IMR-90 (cell line): ENCODE measurements around the gene DGKB. TPM values are rescaled to one million over a fixed set of nuclear protein-coding genes. Genes with fewer than 3 reads are reported as not detected.

ENCODE experiments used
- ATAC-seq: fragments of 200-7000 bp; cut with Tn5 transposase; 2 replicates; pipeline ENCODE4 v1.9.1; 2020; ENCODE audit warnings: low read depth, mild to moderate bottlenecking, moderate library complexity
- BruUV-seq: library from RNA; stranded (reverse); fragments of 400-500 nt; replicated peaks from 2 replicates; lab custom pipeline; 2021; lab: Mats Ljungman, UMichigan
- CTCF ChIA-PET: fragments of 300-600 bp; formaldehyde crosslinking; extraction: SDS; loops from one replicate; lab custom pipeline; 2021; ENCODE audit warnings: antibody characterized with exemption; lab: Yijun Ruan, JAX
- POLR2A ChIA-PET: fragments of 300-600 bp; sonication (Branson Sonifier 250); formaldehyde crosslinking; loops from one replicate; lab custom pipeline; 2022; ENCODE audit warnings: antibody characterized with exemption; ENCODE audit not compliant: unreplicated experiment; lab: Charles Lee
- DNase-seq: peaks from one replicate; pipeline ENCODE4 v3.0.0; 2013
- H2AFZ ChIP-seq: replicated peaks from 2 replicates; pipeline ENCODE3; 2013; ENCODE audit warnings: low read length, mild to moderate bottlenecking; ENCODE audit not compliant: poor library complexity
- H2AK5ac ChIP-seq: 2 replicates; pipeline ENCODE4 v1.6.1; 2013; ENCODE audit warnings: low read depth, low read length, inconsistent platforms
- H2AK9ac ChIP-seq: replicated peaks from 2 replicates; pipeline ENCODE3; 2013; ENCODE audit warnings: mild to moderate bottlenecking, low read depth, low read length, moderate library complexity; ENCODE audit not compliant: poor library complexity
- H2BK120ac ChIP-seq: 2 replicates; pipeline ENCODE4 v1.6.1; 2013; ENCODE audit warnings: low read depth, low read length, inconsistent platforms
- H2BK15ac ChIP-seq: 3 replicates; pipeline ENCODE4 v1.6.1; 2013; ENCODE audit warnings: low read depth, low read length, inconsistent platforms
- H2BK20ac ChIP-seq: 2 replicates; pipeline ENCODE4 v1.6.1; 2013; ENCODE audit warnings: low read depth, mild to moderate bottlenecking, inconsistent platforms, low read length, moderate library complexity
- H2BK5ac ChIP-seq: 2 replicates; pipeline ENCODE4 v1.6.1; 2013; ENCODE audit warnings: mild to moderate bottlenecking, low read depth, low read length, inconsistent platforms; ENCODE audit not compliant: poor library complexity, severe bottlenecking
- H3K14ac ChIP-seq: replicated peaks from 2 replicates; pipeline ENCODE4 v1.6.1; 2013; ENCODE audit warnings: low read depth, low read length, inconsistent platforms
- H3K18ac ChIP-seq: 2 replicates; pipeline ENCODE4 v1.6.1; 2013; ENCODE audit warnings: low read depth, low read length, control low read depth
- H3K23ac ChIP-seq: 2 replicates; pipeline ENCODE4 v1.6.1; 2013; ENCODE audit warnings: low read depth, low read length, inconsistent platforms
- H3K27ac ChIP-seq: 2 replicates; pipeline ENCODE4 v1.5.1; 2013; ENCODE audit warnings: mild to moderate bottlenecking, control low read depth, low read length; ENCODE audit not compliant: insufficient read depth
- H3K27me3 ChIP-seq: 2 replicates; pipeline ENCODE4 v1.6.1; 2013; ENCODE audit warnings: low read length; ENCODE audit not compliant: control insufficient read depth, insufficient read depth
- H3K36me3 ChIP-seq: 2 replicates; pipeline ENCODE4 v1.6.1; 2013; ENCODE audit warnings: low read length, mixed read lengths; ENCODE audit not compliant: control insufficient read depth, insufficient read depth
- H3K4ac ChIP-seq: 2 replicates; pipeline ENCODE4 v1.6.1; 2013; ENCODE audit warnings: low read depth, low read length, inconsistent platforms
- H3K4me1 ChIP-seq: 2 replicates; pipeline ENCODE4 v1.6.1; 2013; ENCODE audit warnings: low read length, mixed read lengths; ENCODE audit not compliant: control insufficient read depth, insufficient read depth
- H3K4me2 ChIP-seq: 2 replicates; pipeline ENCODE4 v1.6.1; 2013; ENCODE audit warnings: low read depth, mild to moderate bottlenecking, control low read depth, low read length, moderate library complexity
- H3K4me3 ChIP-seq: 2 replicates; pipeline ENCODE4 v1.5.1; 2013; ENCODE audit warnings: low read depth, mild to moderate bottlenecking, control low read depth, low read length, moderate library complexity; ENCODE audit not compliant: insufficient read depth
- H3K56ac ChIP-seq: 2 replicates; pipeline ENCODE4 v1.6.1; 2013; ENCODE audit warnings: low read length, inconsistent platforms; ENCODE audit not compliant: insufficient read depth; ENCODE audit errors: extremely low read depth
- H3K79me1 ChIP-seq, 2 experiments: 2 replicates each; pipeline ENCODE4 v1.6.1; 2013; ENCODE audit warnings: low read length in 2 of 2, inconsistent platforms in 1 of 2, low read depth in 1 of 2
- H3K9ac ChIP-seq: 2 replicates; pipeline ENCODE4 v1.6.1; 2013; ENCODE audit warnings: low read depth, low read length, control low read depth
- H3K9me1 ChIP-seq: 2 replicates; pipeline ENCODE4 v1.6.1; 2013; ENCODE audit warnings: low read length, inconsistent platforms; ENCODE audit not compliant: insufficient read depth
- H3K9me3 ChIP-seq: 2 replicates; pipeline ENCODE4 v1.6.1; 2013; ENCODE audit warnings: low read length; ENCODE audit not compliant: control insufficient read depth, insufficient read depth
- H4K20me1 ChIP-seq: 2 replicates; pipeline ENCODE4 v1.6.1; 2013; ENCODE audit warnings: low read length, inconsistent platforms; ENCODE audit not compliant: insufficient read depth
- H4K5ac ChIP-seq: 2 replicates; pipeline ENCODE4 v1.6.1; 2013; ENCODE audit warnings: mild to moderate bottlenecking, low read depth, low read length, control low read depth
- H4K8ac ChIP-seq, 2 experiments: 2 replicates each; pipeline ENCODE4 v1.6.1; 2013; ENCODE audit warnings: low read depth in 2 of 2, low read length in 2 of 2, control low read depth in 1 of 2, inconsistent platforms in 1 of 2
- H4K91ac ChIP-seq: 2 replicates; pipeline ENCODE4 v1.6.1; 2013; ENCODE audit warnings: low read depth, low read length, inconsistent platforms; ENCODE audit not compliant: insufficient read depth
- FOS ChIP-seq: fragments of 150-350 bp; IDR thresholded peaks from 2 replicates; pipeline ENCODE4 v1.6.1; 2016; ENCODE audit warnings: low read depth, low read length
- MAFK ChIP-seq: IDR thresholded peaks from 2 replicates; pipeline ENCODE4 v1.6.1; 2012; ENCODE audit warnings: low read depth, low read length, improper control_type of control experiment
- NFE2L2 ChIP-seq: fragments of 150-350 bp; IDR thresholded peaks from 2 replicates; pipeline ENCODE4 v1.6.1; 2016; ENCODE audit warnings: low read depth, mild to moderate bottlenecking, low read length
- RAD21 ChIP-seq: IDR thresholded peaks from 2 replicates; pipeline ENCODE4 v1.6.1; 2012; ENCODE audit warnings: low read length, improper control_type of control experiment
- RCOR1 ChIP-seq: IDR thresholded peaks from 2 replicates; pipeline ENCODE4 v1.6.1; 2012; ENCODE audit warnings: mild to moderate bottlenecking, low read length, improper control_type of control experiment; ENCODE audit not compliant: insufficient replicate concordance
- RFX5 ChIP-seq: IDR thresholded peaks from 2 replicates; pipeline ENCODE4 v1.8.0; 2012; ENCODE audit warnings: low read depth, mild to moderate bottlenecking, low read length, moderate library complexity
- SMC3 ChIP-seq: fragments of 150-350 bp; IDR thresholded peaks from 2 replicates; pipeline ENCODE4 v1.6.1; 2016; ENCODE audit warnings: low read depth, mild to moderate bottlenecking, antibody characterized with exemption, low read length, moderate library complexity
- USF2 ChIP-seq: fragments of 150-350 bp; IDR thresholded peaks from 2 replicates; pipeline ENCODE4 v1.6.1; 2017; ENCODE audit warnings: mild to moderate bottlenecking, antibody characterized with exemption, low read length, low read depth
- dilution Hi-C: fragments of 300-500 bp; cut with HindIII; formaldehyde crosslinking; loops from one replicate; pipeline ENCODE4 v1.14.3; 2018; ENCODE audit warnings: low sequenced_read_pairs; ENCODE audit not compliant: unreplicated experiment
- in situ Hi-C: fragments of 300-500 bp; cut with MboI; formaldehyde crosslinking; loops from 3 replicates; pipeline ENCODE4 v1.14.3; 2019; ENCODE audit warnings: low sequenced_read_pairs, inconsistent platforms, mixed read lengths
- intact Hi-C: fragments of 100-400 bp; cut with micrococcal nuclease; formaldehyde crosslinking; loops from 2 replicates; pipeline ENCODE4 v1.10.0; 2022
- polyA plus RNA-seq, 3 experiments: library from polyadenylated mRNA; depleted of rRNA; stranded (reverse); fragments of >200 nt; gene quantifications; 2 replicates each; pipeline ENCODE4 v1.2.3, GENCODE V29; 2012; ENCODE audit warnings: low replicate concordance in 1 of 3
- total RNA-seq: library from RNA; depleted of rRNA; stranded (reverse); fragments of >200 nt; gene quantifications from 2 replicates; pipeline ENCODE4 v1.2.3, GENCODE V29; 2012

The DGKB gene
- total and polyA plus RNA-seq, 2 of the 4 experiments (the other 2 are of a cell fraction) = not detected

DNA sequence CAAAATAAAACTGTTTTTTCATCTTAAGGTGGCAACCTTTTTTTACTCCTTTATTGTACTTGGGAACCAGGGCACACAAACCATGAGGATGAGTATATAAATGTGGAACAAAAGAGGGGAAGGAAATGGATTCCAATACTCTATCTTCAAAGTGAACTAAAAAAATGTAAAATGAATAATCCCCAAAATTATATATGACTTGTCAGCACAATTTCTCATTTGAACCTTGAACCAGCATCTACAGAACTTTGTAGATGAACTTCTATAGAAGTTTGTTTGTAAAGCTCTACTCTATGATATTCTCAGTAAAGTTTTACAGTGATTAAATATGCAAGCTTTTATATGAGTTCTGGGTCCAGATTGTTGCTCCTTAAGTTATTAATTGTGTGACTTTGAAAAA is 694.8 kb downstream of the DGKB start:
- Histone ChIP-seq H3K4me1 (no peaks in the 10 kb centered on the region), H3K56ac (no peak overlapping the region), H2BK5ac (no peak overlapping the region), H2AK5ac (no peak overlapping the region), H3K18ac (no peak overlapping the region), H4K91ac (no peak overlapping the region), H3K14ac (no peak overlapping the region), H2AK9ac (no peak overlapping the region), H3K36me3 (no peaks in the 10 kb centered on the region), H3K4me2 (no peak overlapping the region), H2BK120ac (no peak overlapping the region), H2BK15ac (no peak overlapping the region), H4K5ac (no peak overlapping the region), H4K20me1 (no peaks in the 10 kb centered on the region), H3K4ac (no peak overlapping the region), H3K27ac (no peak overlapping the region), H3K9me1 (no peaks in the 10 kb centered on the region), H2BK20ac (no peak overlapping the region), H3K9ac (no peak overlapping the region), H3K27me3 (no peaks in the 10 kb centered on the region), H3K79me1 (no peaks in the 10 kb centered on the region), H2AFZ (no peak overlapping the region), H3K9me3 (no peaks in the 10 kb centered on the region), H3K4me3 (no peak overlapping the region), H3K23ac (no peak overlapping the region), H4K8ac (no peak overlapping the region)
- ChIA-PET CTCF (no interaction called here), POLR2A (no interaction called here)
- ATAC-seq (no peak), DNase-seq (no peak)
- no TSS peak for BruUV-seq
- no peak for TF ChIP-seq RFX5
- no peak for TF ChIP-seq RCOR1
- TF ChIP-seq NFE2L2 = no peak
- TF ChIP-seq USF2 = no peak
- TF ChIP-seq SMC3 = no peak
- no peak for TF ChIP-seq RAD21
- no peak for TF ChIP-seq FOS
- TF ChIP-seq MAFK = peak; percentile 50
- intact Hi-C loops = no loop called here
- in situ Hi-C loops = no loop called here
- dilution Hi-C loops = no loop called here
